Stimulated activated CD4-positive, alpha-beta T cell treated with anti-CD3 and anti-CD28 coated beads, Interleukin-15, amount 100 ng/mL, for 24 hours (primary cell): ENCODE results near the gene FRMPD1.
"Not testable (repeated sequence)": the region's sequence is repeated elsewhere in the genome, so short reads cannot be mapped to it uniquely, and the experiment has no call there.

Experiments used
- DNase-seq: peaks from one replicate; pipeline ENCODE4 v3.0.0-alpha.2; 2020

Gene FRMPD1

GRCh38 chr9:37650873-37651768 lies at the start of gene FRMPD1:
Gene FRMPD1, plus strand, starts transcription at chr9:37650954. Its CDS starts 41,688 bp downstream, at chr9:37692642.
- peak; percentile 79 for DNase-seq

GRCh38 chr9:37602061-37602460 lies 48.7 kb upstream of the FRMPD1 start:
- DNase-seq, result not testable (repeated sequence)

- no peak for DNase-seq
Measured at GRCh38 chr9:37602817-37603216, 47.9 kb upstream of the FRMPD1 start.

- no peak for DNase-seq
Measured at GRCh38 chr9:37604296-37604695, 46.5 kb upstream of the FRMPD1 start.

GRCh38 chr9:37608250-37608649 lies 42.5 kb upstream of the FRMPD1 start:
- no peak for DNase-seq

GRCh38 chr9:37609735-37610397 lies 40.9 kb upstream of the FRMPD1 start:
- no peak for DNase-seq

GRCh38 chr9:37611014-37611413 lies 39.7 kb upstream of the FRMPD1 start:
- no peak for DNase-seq

GRCh38 chr9:37611961-37612360 lies 38.8 kb upstream of the FRMPD1 start:
- DNase-seq, result no peak

GRCh38 chr9:37617161-37617560 lies 33.6 kb upstream of the FRMPD1 start:
- DNase-seq, result no peak

GRCh38 chr9:37617832-37618231 lies 32.9 kb upstream of the FRMPD1 start:
- no peak for DNase-seq

- DNase-seq, result no peak
Measured at GRCh38 chr9:37618817-37619216, 31.9 kb upstream of the FRMPD1 start.

- DNase-seq, result no peak
Measured at GRCh38 chr9:37619806-37620205, 30.9 kb upstream of the FRMPD1 start.

- no peak for DNase-seq
Measured at GRCh38 chr9:37620396-37620795, 30.4 kb upstream of the FRMPD1 start.

GRCh38 chr9:37621273-37622121 lies 29.3 kb upstream of the FRMPD1 start:
- no peak for DNase-seq

GRCh38 chr9:37622462-37622861 lies 28.3 kb upstream of the FRMPD1 start:
- no peak for DNase-seq

GRCh38 chr9:37623267-37623666 lies 27.5 kb upstream of the FRMPD1 start:
- DNase-seq, result no peak

- DNase-seq, result no peak
Measured at GRCh38 chr9:37624073-37624472, 26.7 kb upstream of the FRMPD1 start.

- no peak for DNase-seq
Measured at GRCh38 chr9:37625036-37625757, 25.6 kb upstream of the FRMPD1 start.

- no peak for DNase-seq
Measured at GRCh38 chr9:37625758-37626147, 25.0 kb upstream of the FRMPD1 start.

GRCh38 chr9:37626708-37627292 lies 24.0 kb upstream of the FRMPD1 start:
- DNase-seq, result no peak

- DNase-seq, result no peak
Measured at GRCh38 chr9:37632479-37632878, 18.3 kb upstream of the FRMPD1 start.

- no peak for DNase-seq
Measured at GRCh38 chr9:37635808-37636207, 14.9 kb upstream of the FRMPD1 start.
